HUES48 (cell line): ENCODE results near the gene GRIN3B.
"Not testable (repeated sequence)": the region's sequence is repeated elsewhere in the genome, so short reads cannot be mapped to it uniquely, and the experiment has no call there.

Source experiments
- H3K27ac ChIP-seq: one replicate; pipeline ENCODE4 v1.7.0; 2013; ENCODE audit warnings: low read depth, low read length, inconsistent platforms
- H3K27me3 ChIP-seq: 2 replicates; pipeline ENCODE4 v1.6.1; 2013; ENCODE audit warnings: mild to moderate bottlenecking, low read length; ENCODE audit not compliant: control insufficient read depth, insufficient read depth
- H3K36me3 ChIP-seq: 2 replicates; pipeline ENCODE4 v1.6.1; 2013; ENCODE audit warnings: low read length; ENCODE audit not compliant: control insufficient read depth, insufficient read depth
- H3K4me1 ChIP-seq: 2 replicates; pipeline ENCODE4 v1.6.1; 2013; ENCODE audit warnings: mild to moderate bottlenecking, low read length; ENCODE audit not compliant: control insufficient read depth, insufficient read depth
- H3K4me3 ChIP-seq: 2 replicates; pipeline ENCODE4 v1.5.1; 2013; ENCODE audit warnings: mild to moderate bottlenecking, low read depth, low read length
- H3K9ac ChIP-seq: 2 replicates; pipeline ENCODE4 v1.6.1; 2013; ENCODE audit warnings: mild to moderate bottlenecking, low read depth, low read length, moderate library complexity
- H3K9me3 ChIP-seq: 2 replicates; pipeline ENCODE4 v1.6.1; 2013; ENCODE audit warnings: low read length; ENCODE audit not compliant: control insufficient read depth, insufficient read depth

The GRIN3B gene

GRCh38 chr19:1018932-1019615, 18.9 kb downstream of the GRIN3B start:
- H3K4me3 ChIP-seq, result peak overlapping the region; percentile 75
- H3K36me3 ChIP-seq, result peaks cover 11% of the 10 kb centered on the region
- H3K27ac ChIP-seq, result no peak overlapping the region

GRCh38 chr19:1019616-1019961, 19.4 kb downstream of the GRIN3B start:
- no peaks in the 10 kb centered on the region for H3K27me3 ChIP-seq
- peak overlapping the region; percentile 75 for H3K4me3 ChIP-seq
- H3K27ac ChIP-seq, result no peak overlapping the region
- H3K4me1 ChIP-seq, result peaks cover 20% of the 10 kb centered on the region
- no peaks in the 10 kb centered on the region for H3K9me3 ChIP-seq
- peaks cover 8% of the 10 kb centered on the region; the same call in 1 of the 2 replicates for H3K36me3 ChIP-seq
- no peak overlapping the region; the same call in 1 of the 2 replicates for H3K9ac ChIP-seq

More at GRCh38 chr19:1018932-1019615, 18.9 kb downstream of the GRIN3B start:
- Histone ChIP-seq H3K4me1 (peaks cover 20% of the 10 kb centered on the region), H3K9ac (no peak overlapping the region), H3K27me3 (no peaks in the 10 kb centered on the region), H3K9me3 (no peaks in the 10 kb centered on the region)

- H3K9ac ChIP-seq, result peak overlapping the region; percentile 90
- H3K36me3 ChIP-seq, result peaks cover 5% of the 10 kb centered on the region; the same call in 1 of the 2 replicates
- peaks cover 20% of the 10 kb centered on the region for H3K4me1 ChIP-seq
- H3K4me3 ChIP-seq, result peak overlapping the region; percentile 75
- H3K27me3 ChIP-seq, result no peaks in the 10 kb centered on the region
- H3K27ac ChIP-seq, result peak overlapping the region; percentile 94
- no peaks in the 10 kb centered on the region for H3K9me3 ChIP-seq
Observed at GRCh38 chr19:1019980-1020867, 20.0 kb downstream of the GRIN3B start.

GRCh38 chr19:1020868-1021425, 20.7 kb downstream of the GRIN3B start, which contains the start of gene TMEM259:
Gene TMEM259, minus strand, starts transcription at chr19:1021123. Its CDS starts 127 bp downstream, at chr19:1020996.
- Histone ChIP-seq H3K4me1 (peaks cover 15% of the 10 kb centered on the region), H3K27me3 (no peaks in the 10 kb centered on the region), H3K36me3 (peaks cover 5% of the 10 kb centered on the region; the same call in 1 of the 2 replicates), H3K9ac (peak within 1 kb of the TSS; percentile 90), H3K9me3 (no peaks in the 10 kb centered on the region), H3K4me3 (peak within 1 kb of the TSS; percentile 75), H3K27ac (peak within 1 kb of the TSS; percentile 94)

- not testable (repeated sequence) for H3K4me1 ChIP-seq, H3K36me3 ChIP-seq, H3K27ac ChIP-seq, H3K9me3 ChIP-seq, H3K27me3 ChIP-seq, H3K9ac ChIP-seq, H3K4me3 ChIP-seq
Observed at GRCh38 chr19:1023883-1024188, 23.6 kb downstream of the GRIN3B start.

- not testable (repeated sequence) for H3K27ac ChIP-seq, H3K4me1 ChIP-seq, H3K4me3 ChIP-seq
Observed at GRCh38 chr19:1025080-1025479, 24.9 kb downstream of the GRIN3B start.

GRCh38 chr19:1025960-1026782, 26.0 kb downstream of the GRIN3B start, which contains the start of gene CNN2:
Gene CNN2, plus strand, starts transcription at chr19:1026608. Its CDS starts 54 bp downstream, at chr19:1026662.
- peaks cover 19% of the 10 kb centered on the region for H3K36me3 ChIP-seq
- no peaks in the 10 kb centered on the region for H3K27me3 ChIP-seq
- no peaks in the 10 kb centered on the region for H3K4me1 ChIP-seq
- H3K4me3 ChIP-seq, result peak within 1 kb of the TSS; percentile 97
- H3K9me3 ChIP-seq, result no peaks in the 10 kb centered on the region
- peak within 1 kb of the TSS; percentile 99 for H3K9ac ChIP-seq
- H3K27ac ChIP-seq, result peak within 1 kb of the TSS; percentile 99

More at GRCh38 chr19:1025080-1025479, 24.9 kb downstream of the GRIN3B start:
- H3K36me3 ChIP-seq, H3K27me3 ChIP-seq, H3K9me3 ChIP-seq, H3K9ac ChIP-seq: not testable (repeated sequence)

GRCh38 chr19:1026783-1027649, 26.8 kb downstream of the GRIN3B start:
- H3K4me1 ChIP-seq, result no peaks in the 10 kb centered on the region
- no peaks in the 10 kb centered on the region for H3K9me3 ChIP-seq
- peak overlapping the region; percentile 97 for H3K4me3 ChIP-seq
- no peaks in the 10 kb centered on the region for H3K27me3 ChIP-seq
- H3K9ac ChIP-seq, result peak overlapping the region; percentile 99
- peak overlapping the region; percentile 99 for H3K27ac ChIP-seq
- H3K36me3 ChIP-seq, result peaks cover 25% of the 10 kb centered on the region

GRCh38 chr19:1027650-1028061, 27.4 kb downstream of the GRIN3B start:
- peaks cover 31% of the 10 kb centered on the region for H3K36me3 ChIP-seq
- H3K4me1 ChIP-seq, result no peaks in the 10 kb centered on the region
- H3K4me3 ChIP-seq, result peak overlapping the region; percentile 97
- no peaks in the 10 kb centered on the region for H3K9me3 ChIP-seq
- no peaks in the 10 kb centered on the region for H3K27me3 ChIP-seq
- peak overlapping the region; percentile 99 for H3K9ac ChIP-seq
- peak overlapping the region; percentile 99 for H3K27ac ChIP-seq
